HG03520 (cell line): Measurements from ENCODE around the gene CLDN15.

ENCODE experiments used
- ATAC-seq: cut with Tn5 transposase; IDR thresholded peaks from one replicate; pipeline ENCODE4 v1.9.1; 2021; ENCODE audit warnings: mild to moderate bottlenecking, moderate library complexity; ENCODE audit not compliant: unreplicated experiment

CLDN15 gene

DNA sequence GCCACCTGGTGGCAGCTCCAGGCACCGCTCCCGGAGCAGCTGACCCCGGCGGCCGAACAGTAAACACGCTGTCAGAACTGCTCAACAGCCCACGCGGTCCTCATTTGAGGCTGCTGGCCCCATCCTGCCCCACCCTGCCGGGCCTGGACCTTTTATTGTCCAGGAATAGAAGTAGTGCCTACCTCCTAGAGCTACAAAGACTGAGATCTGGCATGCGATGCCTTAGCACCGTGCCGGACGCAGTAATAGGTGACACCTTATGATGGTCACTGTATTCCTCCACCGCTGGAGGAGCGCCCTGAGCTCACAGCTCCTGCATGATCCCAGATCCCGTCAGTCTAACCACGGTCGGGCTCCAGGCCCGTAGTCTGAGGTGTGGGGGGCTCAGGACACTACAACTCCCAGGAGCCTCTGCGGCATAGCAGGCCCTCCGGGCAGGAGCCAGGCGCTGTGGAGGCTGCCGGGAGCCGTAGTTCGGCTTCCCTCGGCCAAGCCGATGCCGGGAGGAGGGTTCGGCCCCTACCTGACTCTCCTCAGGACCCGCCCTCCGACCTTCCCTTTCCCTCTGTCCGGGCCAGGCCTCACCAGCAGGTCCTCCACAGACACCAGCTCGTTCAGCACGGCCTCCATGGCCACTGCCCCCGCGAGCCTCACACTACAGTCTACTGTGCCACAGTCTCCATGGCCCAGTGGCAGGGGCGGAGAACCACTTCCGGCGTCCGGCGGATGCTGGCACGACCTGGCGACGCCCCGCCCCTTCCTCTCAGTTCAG lies 7.0 kb upstream of the CLDN15 start, which contains the start of gene FIS1:
Gene FIS1 (minus strand): TSS at position 707 of the 772 bp plus-strand sequence. CDS start 77 bp downstream, at position 630.
- peak; percentile 84 for ATAC-seq

DNA sequence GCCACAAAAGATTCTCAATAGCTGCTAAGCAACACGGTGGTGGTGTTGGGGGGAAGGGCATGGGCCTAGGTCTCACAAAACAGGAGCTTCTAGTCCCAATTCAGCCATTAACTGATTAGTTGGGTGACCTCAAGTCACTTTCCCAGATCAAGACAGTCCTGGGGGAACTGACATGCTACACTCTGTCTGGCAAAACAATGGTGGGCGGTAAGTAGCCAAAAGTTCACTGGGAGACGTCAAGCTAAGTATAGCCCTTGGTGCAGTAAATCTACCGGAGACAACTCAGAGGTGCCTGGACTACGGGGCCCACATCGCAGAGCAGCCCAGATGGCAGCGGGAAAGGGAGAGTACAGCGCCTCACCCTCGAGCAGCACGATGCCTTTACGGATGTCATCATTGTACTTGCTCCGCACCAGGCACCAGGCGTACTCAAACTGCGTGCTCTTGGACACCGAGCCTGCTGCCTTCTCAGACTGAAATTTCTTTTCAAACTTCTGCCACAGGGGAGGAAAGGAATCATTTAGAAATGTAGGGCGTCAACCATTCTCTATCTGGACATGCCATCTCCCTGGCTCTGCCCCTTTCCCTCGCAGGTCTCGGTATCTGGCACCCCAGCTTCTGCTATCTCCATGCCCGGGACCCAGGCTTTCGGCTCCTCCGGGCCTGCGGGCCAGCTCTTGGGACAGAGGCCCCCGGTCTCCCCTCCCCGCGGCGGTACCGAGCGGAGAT lies 6.2 kb upstream of the CLDN15 start:
- no peak for ATAC-seq

DNA sequence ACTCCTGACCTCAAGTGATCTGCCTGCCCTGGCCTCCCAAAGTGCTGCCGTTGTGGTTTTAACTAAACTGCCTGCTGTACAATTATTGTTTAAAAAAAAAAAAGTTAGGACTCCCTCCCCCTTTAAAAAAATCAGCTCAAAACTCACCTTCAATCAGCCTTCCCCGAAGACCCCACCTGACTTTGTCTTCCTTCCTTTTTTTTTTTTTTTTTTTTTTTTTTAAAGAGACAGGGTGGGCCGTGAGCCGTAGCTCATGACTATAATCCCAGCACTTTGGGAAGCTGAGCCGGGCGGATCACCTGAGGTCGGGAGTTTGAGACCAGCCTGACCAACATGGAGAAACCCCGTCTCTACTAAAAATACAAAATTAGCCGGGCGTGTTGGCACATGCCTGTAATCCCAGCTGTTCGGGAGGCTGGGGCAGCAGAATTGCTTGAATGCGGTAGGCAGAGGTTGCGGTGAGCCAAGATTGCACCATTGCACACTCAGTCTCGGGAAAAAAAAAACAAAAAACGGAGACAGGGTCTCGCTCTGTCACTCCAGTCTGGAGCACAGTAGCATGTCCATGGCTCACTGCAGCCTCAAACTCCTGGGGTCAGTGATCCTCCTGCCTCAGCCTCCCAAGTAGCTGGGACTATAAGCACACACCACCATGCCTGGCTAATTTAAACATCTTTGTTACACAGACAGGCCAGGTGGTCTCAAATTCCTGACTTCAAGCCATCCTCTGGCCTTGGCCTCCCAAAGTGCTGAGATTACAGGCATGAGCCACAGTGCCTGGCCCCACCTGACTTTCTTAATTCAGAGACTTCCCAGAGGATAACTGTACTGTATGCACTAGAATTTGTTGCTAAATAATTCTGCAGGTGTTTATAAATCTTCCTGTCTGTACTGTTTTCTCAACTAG lies 4.1 kb upstream of the CLDN15 start:
- ATAC-seq = no peak

DNA sequence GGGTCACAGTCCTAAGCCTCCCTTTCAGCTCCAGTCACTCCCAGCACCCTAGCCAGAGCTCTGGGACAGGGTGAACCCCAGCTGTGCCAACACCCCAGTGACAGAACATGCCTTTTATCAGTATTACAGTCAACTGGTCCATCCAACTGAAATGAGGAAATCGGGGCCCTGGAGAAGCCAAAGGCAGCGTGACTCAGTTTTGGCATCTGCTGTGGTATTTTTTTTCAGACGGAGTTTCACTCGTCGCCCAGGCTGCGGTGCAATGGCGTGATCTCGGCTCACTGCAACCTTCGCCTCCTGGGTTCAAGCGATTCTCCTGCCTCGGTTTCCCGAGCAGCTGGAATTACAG lies 3.4 kb upstream of the CLDN15 start:
- ATAC-seq = no peak

DNA sequence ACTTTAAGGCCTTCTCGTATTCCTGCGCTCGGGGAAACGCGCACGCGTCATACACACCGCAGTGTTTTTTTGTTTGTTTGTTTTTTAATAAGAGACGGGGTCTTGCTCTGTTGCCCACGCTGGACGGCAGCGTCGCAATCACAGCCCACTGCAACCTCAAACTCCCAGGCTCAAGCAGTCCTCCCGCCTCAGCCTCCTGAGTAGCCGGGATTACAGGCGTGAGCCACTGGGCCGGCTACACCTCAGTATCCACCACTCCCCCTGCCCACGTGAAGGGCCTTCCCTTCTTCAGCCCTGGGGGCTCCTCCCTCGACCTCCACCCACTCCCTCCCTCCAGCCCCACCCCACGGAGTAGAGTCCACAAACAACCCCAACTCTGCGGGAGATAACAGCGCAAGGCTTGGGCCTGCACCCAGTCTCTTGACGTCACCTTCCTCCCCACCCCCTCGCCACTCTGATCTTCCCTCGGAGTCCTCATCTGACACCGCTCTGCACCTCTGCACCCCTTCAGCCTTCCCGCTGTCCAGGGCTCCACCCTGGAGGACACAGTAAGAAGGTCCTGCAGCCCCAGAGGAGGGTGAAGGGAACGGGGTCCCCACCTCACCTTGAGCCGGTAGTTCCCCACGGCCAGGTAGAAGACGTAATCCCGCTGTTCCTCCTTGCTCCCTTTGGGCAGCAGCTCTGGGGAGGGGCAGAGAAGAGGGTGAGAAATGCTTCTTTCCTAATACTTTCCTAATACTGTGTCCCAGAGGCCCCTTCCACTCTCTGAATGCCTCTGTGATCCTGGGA lies 2.8 kb upstream of the CLDN15 start:
- no peak for ATAC-seq

DNA sequence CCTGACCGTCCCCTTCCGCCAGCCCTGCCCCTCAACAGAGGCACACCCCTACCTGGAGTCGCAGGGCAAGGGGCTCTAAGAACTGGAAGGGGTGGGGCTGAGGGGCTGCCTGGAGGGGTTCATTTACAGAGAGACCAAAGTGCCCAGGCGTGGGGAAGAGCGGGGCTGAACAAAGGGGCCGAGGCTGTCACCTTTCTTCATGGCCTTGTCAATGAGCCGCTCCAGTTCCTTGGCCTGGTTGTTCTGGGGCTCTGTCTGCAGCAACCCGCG lies 2.3 kb upstream of the CLDN15 start:
- no peak for ATAC-seq

DNA sequence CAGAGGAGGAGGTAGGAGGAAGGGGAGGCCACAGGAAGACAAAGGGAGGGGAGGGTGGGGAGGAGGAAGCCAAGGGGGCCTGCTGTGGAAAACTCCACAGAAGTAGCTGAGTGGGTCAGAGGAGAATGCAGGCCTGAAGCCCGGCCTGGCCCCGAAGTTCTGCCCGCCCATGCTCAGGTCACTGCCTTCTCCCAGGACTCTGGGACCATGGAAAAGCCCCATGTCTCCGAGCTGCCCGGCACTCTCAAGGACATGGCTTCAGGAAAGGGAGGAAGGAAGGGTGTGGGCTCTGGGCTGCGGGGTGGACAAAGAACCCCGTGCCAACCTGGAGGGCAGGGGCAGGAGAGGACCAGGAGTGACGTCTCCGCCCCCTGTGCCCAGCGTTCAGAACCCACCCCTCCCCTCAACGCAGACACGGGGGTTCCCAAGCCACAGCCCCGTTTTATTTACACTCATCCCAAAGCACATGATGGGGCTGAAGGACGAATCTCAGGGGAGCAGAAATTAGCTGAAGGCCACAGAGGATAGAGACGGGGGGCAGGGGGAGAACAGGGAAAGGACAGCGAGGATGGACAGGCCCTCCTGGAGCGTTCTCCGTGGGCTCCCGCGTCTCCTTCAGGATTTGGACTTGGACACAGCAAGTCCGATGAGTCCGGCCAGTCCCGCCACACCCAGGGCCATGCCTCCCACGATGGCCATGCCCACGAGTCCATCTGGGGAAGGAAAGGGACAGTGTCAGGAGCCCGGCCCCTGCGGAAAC lies 1.8 kb upstream of the CLDN15 start:
- ATAC-seq = no peak

DNA sequence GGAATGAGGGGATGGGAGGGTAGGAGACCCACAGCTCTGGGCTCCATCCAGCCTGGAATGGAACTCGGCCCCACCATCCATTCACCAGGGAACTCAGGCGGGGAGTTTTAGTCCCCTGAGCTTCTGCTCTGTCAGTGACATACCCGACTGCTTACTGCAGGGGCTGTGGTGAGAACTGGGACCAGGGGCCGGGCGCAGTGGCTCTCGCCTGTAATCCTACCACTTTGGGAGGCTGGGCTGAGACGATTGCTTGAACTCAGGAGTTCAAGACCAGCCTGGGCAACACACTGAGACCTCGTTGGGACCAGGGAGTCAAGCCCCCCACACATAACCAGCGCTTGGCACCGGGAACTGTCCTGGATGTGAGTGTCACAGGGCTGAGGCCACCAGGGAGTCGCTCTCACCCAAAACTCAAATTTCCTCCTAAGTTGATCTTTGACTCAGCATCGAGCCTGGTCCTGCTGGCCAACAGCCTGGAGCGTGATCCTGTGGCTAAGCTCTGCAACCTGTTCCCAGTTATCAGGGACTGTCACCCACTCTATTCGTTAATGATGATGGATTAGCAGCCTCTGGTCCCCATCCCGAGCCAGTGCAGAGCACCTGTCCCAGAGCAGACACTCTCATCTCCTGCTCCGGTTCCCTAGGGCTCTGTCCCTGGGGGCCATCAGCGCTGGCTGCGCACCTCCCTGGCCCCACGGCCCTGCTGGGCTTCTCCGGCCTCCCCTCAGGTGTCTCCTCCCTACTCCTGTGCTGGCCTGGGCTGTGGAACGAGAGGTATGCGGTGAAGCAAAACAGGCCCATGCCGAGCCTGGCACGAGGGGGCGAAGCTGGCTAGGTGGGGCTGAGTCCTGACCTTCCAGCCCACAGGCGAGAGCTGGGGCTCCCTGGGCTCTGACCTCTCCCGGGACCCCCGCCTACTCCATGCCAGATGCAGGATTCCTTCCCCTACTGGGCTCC lies 902 bp upstream of the CLDN15 start:
- no peak for ATAC-seq

DNA sequence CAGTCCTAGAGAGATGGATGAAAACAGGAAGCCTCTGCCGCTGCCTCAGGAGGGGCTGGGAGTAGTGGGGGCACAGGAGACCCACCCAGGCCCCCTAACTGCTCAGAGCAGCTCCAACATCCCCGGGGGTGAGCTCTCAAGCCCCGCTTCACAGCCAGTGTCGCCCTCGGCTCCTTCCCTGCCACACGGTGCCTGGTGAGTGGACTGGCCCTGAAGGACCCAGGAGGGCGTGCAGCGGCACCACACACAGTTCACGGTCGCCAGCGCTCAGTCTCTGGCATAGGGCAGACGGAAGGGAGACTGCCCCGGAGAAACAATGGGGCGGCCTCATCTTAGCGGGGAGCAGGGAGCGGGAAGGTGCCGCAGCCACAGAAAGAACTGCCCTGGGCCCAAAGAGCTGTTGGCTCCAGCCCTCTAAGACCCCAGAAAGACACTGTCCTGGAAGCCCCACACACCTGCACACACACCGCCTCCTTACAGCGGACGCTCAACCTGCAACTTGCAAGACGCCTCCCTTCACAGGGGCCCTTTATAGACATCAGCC lies 1.2 kb downstream of the CLDN15 start:
- ATAC-seq = no peak

DNA sequence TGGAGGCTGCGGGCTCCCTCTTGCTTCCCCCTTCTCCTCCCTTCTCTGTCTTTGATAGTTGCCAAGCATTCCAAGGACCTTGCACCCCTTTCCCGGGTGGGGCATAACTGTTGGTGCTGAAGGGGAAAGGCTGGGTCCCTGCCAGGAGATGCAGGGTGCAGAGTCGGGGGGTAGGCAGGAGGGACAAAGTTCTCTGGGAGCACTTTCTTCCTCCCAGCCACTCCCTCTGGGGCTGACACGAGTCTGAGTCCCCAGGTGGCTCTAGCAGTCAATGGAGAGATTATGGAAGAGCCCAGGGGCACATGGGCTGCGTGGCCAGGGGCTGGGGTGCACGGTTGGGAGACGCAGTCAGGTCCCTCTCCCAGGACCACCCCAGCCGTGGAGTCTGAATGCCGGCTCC lies 2.1 kb downstream of the CLDN15 start:
- ATAC-seq = no peak

DNA sequence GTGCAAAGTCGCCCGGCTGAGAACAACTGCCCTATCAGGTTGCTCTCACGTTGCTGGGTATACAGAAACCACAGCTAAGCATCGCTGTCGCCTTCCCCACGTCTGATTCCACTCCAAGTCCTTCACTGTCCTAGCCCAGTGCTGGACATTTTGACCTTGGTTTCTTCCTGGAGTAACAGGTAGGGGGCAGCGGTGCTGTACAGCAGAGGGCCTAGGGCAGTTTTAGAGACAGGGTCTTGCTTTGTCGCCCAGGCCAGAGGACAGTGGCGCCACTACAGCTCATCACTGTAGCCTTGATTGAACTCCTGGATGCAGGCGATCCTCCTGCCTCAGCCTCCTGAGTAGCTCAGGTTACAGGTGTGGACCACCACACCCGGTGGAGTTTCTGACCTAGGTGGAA lies 2.6 kb downstream of the CLDN15 start:
- ATAC-seq = no peak

DNA sequence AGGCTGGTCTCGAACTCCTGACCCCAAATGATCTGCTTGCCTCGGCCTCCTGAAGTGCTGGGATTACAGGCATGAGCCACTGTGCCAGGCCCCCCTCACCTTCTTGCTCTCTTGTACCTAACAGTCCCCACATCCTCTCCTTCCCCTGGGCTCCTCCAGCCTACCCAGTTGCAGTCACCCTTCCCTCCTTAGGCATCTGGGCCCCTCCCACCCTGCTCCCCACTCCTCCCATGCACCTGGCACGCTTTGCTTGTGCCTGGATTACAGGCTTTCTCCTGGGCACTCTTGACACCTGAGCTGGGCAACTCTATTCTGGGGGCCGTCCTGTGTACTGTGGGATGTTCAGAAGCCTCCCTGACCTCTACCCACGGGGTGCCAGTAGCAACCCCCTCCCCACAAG lies 3.0 kb downstream of the CLDN15 start:
- no peak for ATAC-seq

DNA sequence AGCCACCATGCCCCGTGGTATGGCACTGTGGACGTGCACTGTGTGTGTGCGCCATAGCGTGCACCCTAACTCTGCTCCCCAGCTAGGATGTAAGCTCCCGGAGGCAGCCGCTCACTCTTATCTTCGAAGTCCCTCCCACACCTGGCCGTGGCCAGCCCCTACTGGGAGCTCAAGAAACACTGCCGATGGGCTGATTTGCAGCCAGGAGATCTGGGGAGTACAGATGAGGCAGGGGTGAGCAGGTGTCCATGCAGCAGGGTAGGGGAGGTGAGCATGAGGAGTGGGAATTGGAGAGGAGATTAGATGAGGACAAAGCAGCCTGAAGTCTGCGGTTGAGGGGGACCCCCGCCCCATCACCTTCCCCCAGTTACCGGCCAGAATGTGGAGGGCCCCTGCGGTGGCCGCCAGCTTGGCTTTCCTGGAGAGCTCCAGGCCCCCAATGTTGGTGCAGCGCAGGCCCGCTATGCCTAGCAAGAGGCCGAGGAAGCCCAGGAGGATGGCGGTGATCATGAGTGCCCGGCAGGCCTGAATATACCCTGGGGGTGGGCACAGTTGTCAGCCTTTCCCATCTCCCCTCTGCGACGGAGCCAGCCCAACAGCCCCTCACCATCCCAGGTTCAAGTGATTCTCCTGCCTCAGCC lies 3.6 kb downstream of the CLDN15 start:
- no peak for ATAC-seq

DNA sequence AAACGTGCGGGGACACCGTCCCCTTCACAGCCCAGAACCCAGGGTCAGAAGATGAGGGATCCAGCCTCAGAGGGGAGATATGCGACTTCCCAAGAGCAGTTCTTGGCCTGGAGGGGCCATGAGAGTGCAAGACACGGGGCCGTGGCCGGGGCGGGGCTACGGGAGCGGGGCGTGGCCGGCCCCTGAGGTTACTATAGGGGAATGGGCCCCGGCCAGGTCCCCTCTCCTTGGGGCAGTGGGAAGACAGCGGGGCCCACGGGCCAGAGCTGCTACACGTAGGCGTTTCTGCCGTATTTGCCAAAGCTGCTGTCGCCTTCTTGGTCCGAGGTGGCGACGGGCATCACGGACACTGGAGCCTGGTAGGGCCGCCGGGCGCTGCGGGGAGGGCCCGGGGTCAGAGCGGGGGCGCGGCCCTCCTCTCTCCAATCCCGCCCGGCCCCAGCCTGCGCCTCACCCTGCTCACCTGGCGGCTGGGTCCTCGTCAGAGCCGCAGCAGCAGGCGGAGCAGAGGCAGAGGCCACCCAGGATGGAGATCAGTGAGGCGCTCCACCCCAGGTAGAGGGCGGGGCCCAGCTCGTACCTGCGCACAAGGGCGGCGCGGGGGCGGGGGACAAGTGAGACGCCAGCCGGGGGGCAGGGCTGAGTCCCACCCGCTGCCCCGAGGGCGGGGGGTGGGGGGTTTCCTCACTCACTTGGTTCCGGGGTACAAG lies 5.3 kb downstream of the CLDN15 start:
- ATAC-seq = no peak

DNA sequence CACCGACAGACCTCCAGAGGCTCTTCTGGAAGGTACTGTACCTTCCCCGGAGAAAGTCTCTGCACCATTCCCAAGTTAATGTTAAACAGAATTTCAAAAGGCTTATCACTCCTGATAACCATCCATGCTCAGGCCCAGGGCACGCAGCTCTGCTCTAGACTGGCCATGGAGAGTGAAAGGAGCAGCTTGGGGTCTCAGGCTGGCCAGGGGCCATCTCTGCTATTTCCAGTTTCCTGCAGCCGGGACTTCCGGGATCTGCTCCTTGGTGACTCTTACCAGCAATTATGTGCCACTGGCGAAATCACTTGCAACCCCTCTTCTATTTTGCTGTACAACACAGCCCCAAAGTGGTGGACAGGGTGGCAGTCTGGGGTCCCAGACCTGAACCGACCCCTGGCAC lies 6.0 kb downstream of the CLDN15 start:
- ATAC-seq = no peak

DNA sequence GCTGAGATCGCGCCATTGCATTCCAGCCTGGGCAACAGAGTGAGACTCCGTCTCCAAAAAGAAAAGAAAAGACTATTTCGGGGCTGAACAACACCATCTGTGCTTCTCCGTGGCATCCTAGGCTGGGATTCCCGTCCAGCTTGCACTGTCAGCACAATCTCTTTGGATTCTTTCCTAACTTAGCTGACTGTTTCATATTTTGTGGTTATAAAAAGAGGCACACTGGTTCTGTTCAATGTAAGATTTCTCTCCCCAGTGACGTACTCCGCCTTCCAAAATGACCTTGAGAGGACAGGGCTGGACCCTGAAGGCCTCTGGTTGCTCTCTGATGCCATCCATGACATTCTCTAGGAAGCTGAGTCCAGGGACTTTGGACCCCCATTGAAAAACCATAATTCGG lies 10.9 kb downstream of the CLDN15 start:
- ATAC-seq = no peak

DNA sequence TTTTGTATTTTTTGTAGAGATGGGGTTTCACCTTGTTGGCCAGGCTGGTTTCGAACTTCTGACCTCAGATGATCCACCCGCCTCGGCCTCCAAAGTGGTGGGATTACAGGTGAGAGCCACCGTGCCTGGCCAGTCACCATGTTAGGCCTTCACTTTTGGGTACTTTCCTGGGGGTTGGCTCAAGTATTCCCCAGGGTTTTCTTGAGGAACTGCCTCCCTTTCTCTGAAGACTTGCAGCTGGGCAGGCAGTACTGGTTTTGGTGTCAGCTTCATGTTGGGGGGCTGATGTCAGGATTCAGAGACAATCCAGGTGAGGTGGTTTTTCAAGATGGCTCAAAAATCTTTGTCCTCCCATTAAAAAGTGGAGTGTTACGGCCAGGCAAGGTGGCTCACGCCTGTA lies 12.0 kb downstream of the CLDN15 start:
- ATAC-seq = no peak

DNA sequence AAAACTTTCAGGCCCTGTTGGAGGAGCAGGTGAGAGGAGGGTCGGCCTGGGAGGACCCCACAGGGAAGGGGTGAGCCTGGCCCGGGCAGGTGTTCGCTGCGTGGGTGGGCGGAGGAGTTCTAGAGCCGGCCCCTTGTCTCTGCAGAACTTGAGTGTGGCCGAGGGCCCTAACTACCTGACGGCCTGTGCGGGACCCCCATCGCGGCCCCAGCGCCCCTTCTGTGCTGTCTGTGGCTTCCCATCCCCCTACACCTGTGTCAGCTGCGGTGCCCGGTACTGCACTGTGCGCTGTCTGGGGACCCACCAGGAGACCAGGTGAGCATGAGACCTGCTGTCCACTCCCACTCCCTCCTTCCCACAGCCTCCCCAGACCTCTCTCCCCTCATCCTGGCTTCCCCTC lies 14.1 kb downstream of the CLDN15 start:
- ATAC-seq = no peak
